ENCODE results near the gene HTT. TPM values are rescaled to one million over a fixed set of nuclear protein-coding genes. Genes with fewer than 3 reads are reported as not detected.

HTT gene
- total and polyA plus RNA-seq, 9 of the 15 experiments (the other 6 are each of a cell fraction or from before 2014, with no cell fraction given), result 0.66 to 31.6 (median 14.7) TPM

DNA sequence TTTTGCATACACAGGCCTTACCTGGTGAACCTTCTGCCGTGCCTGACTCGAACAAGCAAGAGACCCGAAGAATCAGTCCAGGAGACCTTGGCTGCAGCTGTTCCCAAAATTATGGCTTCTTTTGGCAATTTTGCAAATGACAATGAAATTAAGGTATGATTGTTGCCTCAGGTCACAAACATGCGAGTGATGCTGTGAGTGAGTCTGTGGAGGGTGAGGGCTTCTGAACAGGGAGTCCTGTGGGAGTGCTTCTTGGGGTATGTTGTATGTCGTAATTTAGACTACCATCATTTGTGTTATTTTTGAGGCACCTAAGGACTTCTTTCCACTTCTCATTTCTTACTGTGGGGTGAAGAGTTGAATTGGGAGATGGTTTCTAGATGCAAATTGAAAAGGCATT is 32.8 kb downstream of the HTT start (continued):
- TF ChIP-seq, protein P1, sequence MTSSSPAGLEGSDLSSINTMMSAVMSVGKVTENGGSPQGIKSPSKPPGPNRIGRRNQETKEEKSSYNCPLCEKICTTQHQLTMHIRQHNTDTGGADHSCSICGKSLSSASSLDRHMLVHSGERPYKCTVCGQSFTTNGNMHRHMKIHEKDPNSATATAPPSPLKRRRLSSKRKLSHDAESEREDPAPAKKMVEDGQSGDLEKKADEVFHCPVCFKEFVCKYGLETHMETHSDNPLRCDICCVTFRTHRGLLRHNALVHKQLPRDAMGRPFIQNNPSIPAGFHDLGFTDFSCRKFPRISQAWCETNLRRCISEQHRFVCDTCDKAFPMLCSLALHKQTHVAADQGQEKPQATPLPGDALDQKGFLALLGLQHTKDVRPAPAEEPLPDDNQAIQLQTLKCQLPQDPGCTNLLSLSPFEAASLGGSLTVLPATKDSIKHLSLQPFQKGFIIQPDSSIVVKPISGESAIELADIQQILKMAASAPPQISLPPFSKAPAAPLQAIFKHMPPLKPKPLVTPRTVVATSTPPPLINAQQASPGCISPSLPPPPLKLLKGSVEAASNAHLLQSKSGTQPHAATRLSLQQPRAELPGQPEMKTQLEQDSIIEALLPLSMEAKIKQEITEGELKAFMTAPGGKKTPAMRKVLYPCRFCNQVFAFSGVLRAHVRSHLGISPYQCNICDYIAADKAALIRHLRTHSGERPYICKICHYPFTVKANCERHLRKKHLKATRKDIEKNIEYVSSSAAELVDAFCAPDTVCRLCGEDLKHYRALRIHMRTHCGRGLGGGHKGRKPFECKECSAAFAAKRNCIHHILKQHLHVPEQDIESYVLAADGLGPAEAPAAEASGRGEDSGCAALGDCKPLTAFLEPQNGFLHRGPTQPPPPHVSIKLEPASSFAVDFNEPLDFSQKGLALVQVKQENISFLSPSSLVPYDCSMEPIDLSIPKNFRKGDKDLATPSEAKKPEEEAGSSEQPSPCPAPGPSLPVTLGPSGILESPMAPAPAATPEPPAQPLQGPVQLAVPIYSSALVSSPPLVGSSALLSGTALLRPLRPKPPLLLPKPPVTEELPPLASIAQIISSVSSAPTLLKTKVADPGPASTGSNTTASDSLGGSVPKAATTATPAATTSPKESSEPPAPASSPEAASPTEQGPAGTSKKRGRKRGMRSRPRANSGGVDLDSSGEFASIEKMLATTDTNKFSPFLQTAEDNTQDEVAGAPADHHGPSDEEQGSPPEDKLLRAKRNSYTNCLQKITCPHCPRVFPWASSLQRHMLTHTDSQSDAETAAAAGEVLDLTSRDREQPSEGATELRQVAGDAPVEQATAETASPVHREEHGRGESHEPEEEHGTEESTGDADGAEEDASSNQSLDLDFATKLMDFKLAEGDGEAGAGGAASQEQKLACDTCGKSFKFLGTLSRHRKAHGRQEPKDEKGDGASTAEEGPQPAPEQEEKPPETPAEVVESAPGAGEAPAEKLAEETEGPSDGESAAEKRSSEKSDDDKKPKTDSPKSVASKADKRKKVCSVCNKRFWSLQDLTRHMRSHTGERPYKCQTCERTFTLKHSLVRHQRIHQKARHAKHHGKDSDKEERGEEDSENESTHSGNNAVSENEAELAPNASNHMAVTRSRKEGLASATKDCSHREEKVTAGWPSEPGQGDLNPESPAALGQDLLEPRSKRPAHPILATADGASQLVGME (CRISPR knock-in tag; IDR thresholded peaks at IDR 0.05), result no peak

DNA sequence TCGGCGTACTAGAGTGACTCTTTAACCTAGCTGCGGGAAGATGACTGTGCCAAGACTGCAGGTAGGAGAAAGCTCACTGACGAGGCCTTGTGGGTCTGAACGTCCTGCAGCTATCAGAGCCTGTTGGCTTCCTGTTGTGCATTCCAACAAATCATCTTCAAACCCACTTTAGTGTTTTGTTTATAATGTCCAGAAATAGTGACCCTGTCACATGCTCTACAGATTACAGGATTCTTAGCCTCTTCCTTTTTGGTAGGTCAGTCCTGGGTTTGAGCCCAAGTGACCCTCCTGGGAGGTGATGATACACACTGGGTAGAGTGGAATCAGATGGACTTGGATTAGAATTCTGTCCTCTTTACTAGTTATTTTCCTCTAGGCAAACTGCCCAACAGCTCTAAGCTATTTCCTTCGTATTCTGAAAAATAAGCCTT is 33.2 kb downstream of the HTT start:
- 80% methylated on average over 6 of the region's 6 CpGs for WGBS (ENCODE audit: insufficient coverage, low coverage, missing lambda C conversion rate)
- Histone ChIP-seq H3K4me1 (replicated peaks in 1 of 2; ENCODE audit: control insufficient read depth in 2 of 2, insufficient read depth in 2 of 2, low read length in 2 of 2) (no peaks in the 10 kb centered on the region; a peak in 1 of 5 replicates), H3K4me3 (no peak overlapping the region), H2AFZ (ENCODE audit: low read depth, low read length) (no peak overlapping the region), H3K36me3 (ENCODE audit: control insufficient read depth, insufficient read depth, low read length) (peaks cover 51% of the 10 kb centered on the region), H3K27ac (ENCODE audit: extremely low read depth, low read depth, low read length) (no peak overlapping the region), H3K4me2 (ENCODE audit: insufficient read depth, low read length) (no peak overlapping the region), H3K9me1 (ENCODE audit: control insufficient read depth, insufficient read depth, low read length) (no peaks in the 10 kb centered on the region), H3K9me3 (replicated peaks; ENCODE audit: control insufficient read depth, insufficient read depth, low read depth, low read length) (no peaks in the 10 kb centered on the region), H4K20me1 (replicated peaks; ENCODE audit: control insufficient read depth, insufficient read depth, low read length) (no peaks in the 10 kb centered on the region), H3K9ac (ENCODE audit: insufficient read depth in 1 of 2, low read depth in 2 of 2, low read length in 2 of 2) (no peak overlapping the region), H3K27me3 (ENCODE audit: control insufficient read depth in 2 of 2, insufficient read depth in 2 of 2, low read length in 2 of 2) (no peaks in the 10 kb centered on the region), H3K79me2 (ENCODE audit: control insufficient read depth, insufficient read depth, low read length) (no peaks in the 10 kb centered on the region)
- POLR2A ChIA-PET, result interaction anchor here (1.0 kb wide), 1 partner anchor 336 kb away, joined by 4 read pairs; no protein-coding TSS in a partner anchor
- CTCF ChIA-PET (ENCODE audit: low intra/inter-chr PET ratio), result interaction anchor here (1.5 to 2.4 kb wide), 2 partner anchors 336 to 373 kb away, joined by 4 to 13 read pairs; no protein-coding TSS in a partner anchor
- intact Hi-C loops (cut with micrococcal nuclease) (loop anchor here (10.0 kb wide), 1 partner anchor 217 kb away; no protein-coding TSS in a partner anchor), in situ Hi-C loops (cut with MboI) (loop anchor here (5.0 kb wide), 1 partner anchor 335 kb away; the partner anchor contains the start of gene HGFAC)
- FAIRE-seq, result no peak
- BruUV-seq (replicated peaks), result no TSS peak
- no peak for DNase-seq (ENCODE audit: extremely low read depth in 1 of 4, low spot score in 3 of 4)
- TF ChIP-seq POLR2H (tag; IDR thresholded peaks at IDR 0.05; ENCODE audit: low read depth) (no peak), FOXP1 (CRISPR knock-in tag; IDR thresholded peaks at IDR 0.05) (no peak), ZNF436 (CRISPR knock-in tag; IDR thresholded peaks at IDR 0.05) (no peak), FIP1L1 (IDR thresholded peaks at IDR 0.05; ENCODE audit: low read depth, low read length, poor library complexity, severe bottlenecking) (no peak), TCF7 (IDR thresholded peaks at IDR 0.05; ENCODE audit: borderline replicate concordance) (no peak), ZNF23 (CRISPR knock-in tag; IDR thresholded peaks at IDR 0.05) (no peak), EHMT2 (IDR thresholded peaks at IDR 0.05) (no peak), RFX5 (IDR thresholded peaks at IDR 0.05; ENCODE audit: low read depth, low read length) (no peak), SIX5 (IDR thresholded peaks at IDR 0.05; ENCODE audit: borderline replicate concordance in 1 of 2, insufficient read depth in 1 of 2, low read depth in 1 of 2, low read length in 2 of 2) (no peak), COPS2 (conservative IDR thresholded peaks at IDR 0.05) (no peak), MYBL2 (IDR thresholded peaks at IDR 0.05; ENCODE audit: low read depth) (no peak), MYBL2 (CRISPR knock-in tag; IDR thresholded peaks at IDR 0.05; ENCODE audit: borderline replicate concordance) (no peak), KDM5B (IDR thresholded peaks at IDR 0.05; ENCODE audit: insufficient replicate concordance, low read depth, low read length) (no peak)
- TF ChIP-seq, protein P2, sequence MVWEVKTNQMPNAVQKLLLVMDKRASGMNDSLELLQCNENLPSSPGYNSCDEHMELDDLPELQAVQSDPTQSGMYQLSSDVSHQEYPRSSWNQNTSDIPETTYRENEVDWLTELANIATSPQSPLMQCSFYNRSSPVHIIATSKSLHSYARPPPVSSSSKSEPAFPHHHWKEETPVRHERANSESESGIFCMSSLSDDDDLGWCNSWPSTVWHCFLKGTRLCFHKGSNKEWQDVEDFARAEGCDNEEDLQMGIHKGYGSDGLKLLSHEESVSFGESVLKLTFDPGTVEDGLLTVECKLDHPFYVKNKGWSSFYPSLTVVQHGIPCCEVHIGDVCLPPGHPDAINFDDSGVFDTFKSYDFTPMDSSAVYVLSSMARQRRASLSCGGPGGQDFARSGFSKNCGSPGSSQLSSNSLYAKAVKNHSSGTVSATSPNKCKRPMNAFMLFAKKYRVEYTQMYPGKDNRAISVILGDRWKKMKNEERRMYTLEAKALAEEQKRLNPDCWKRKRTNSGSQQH (CRISPR knock-in tag; IDR thresholded peaks at IDR 0.05), result no peak
- ATAC-seq, result no peak
